Pericardium fibroblast (primary cell): ENCODE data around the gene PTGS2. TPM values are rescaled to one million over a fixed set of nuclear protein-coding genes. Genes with fewer than 3 reads are reported as not detected.

ENCODE experiments used
- total RNA-seq: library from RNA; depleted of rRNA; stranded (reverse); fragments of >200 nt; gene quantifications from 2 replicates; pipeline ENCODE4 v1.2.3, GENCODE V29; 2015

Gene PTGS2
- 10.3 and 55.0 TPM in 2 replicates for total RNA-seq

DNA sequence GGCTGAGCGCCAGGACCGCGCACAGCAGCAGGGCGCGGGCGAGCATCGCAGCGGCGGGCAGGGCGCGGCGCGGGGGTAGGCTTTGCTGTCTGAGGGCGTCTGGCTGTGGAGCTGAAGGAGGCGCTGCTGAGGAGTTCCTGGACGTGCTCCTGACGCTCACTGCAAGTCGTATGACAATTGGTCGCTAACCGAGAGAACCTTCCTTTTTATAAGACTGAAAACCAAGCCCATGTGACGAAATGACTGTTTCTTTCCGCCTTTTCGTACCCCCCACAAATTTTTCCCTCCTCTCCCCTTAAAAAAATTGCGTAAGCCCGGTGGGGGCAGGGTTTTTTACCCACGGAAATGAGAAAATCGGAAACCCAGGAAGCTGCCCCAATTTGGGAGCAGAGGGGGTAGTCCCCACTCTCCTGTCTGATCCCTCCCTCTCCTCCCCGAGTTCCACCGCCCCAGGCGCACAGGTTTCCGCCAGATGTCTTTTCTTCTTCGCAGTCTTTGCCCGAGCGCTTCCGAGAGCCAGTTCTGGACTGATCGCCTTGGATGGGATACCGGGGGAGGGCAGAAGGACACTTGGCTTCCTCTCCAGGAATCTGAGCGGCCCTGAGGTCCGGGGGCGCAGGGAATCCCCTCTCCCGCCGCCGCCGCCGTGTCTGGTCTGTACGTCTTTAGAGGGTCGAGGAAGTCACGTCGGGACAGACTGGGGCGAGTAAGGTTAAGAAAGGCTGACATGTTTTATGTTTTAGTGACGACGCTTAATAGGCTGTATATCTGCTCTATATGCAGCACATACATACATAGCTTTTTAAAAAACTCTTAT is at the start of gene PTGS2:
Gene PTGS2, minus strand, starts transcription at position 179 of the 817 bp plus-strand sequence. Its CDS starts 133 bp downstream, at position 46.

Other genes with a start within 250 kb of the PTGS2 start
- not detected in 2 replicates for gene PDC, start 219.3 kb downstream of the PTGS2 start, total RNA-seq
- gene PLA2G4A, start 148.5 kb upstream of the PTGS2 start, total RNA-seq = 21.4 and 103 TPM in 2 replicates